Kidney epithelial cell (primary cell): Measurements from ENCODE around the gene PRTN3. TPM values are rescaled to one million over a fixed set of nuclear protein-coding genes. Genes with fewer than 3 reads are reported as not detected.

Source experiments
- DNase-seq: peaks from one replicate; pipeline ENCODE4 v3.0.0-alpha.2; 2010; ENCODE audit warnings: low read depth
- H3K27me3 ChIP-seq: 2 replicates; pipeline ENCODE4 v1.6.0; 2011; ENCODE audit warnings: low read length; ENCODE audit not compliant: control insufficient read depth, insufficient read depth
- H3K36me3 ChIP-seq: 2 replicates; pipeline ENCODE4 v1.5.1; 2011; ENCODE audit warnings: low read length; ENCODE audit not compliant: control insufficient read depth, insufficient read depth
- H3K4me3 ChIP-seq: 2 replicates; pipeline ENCODE4 v1.5.1; 2011; ENCODE audit warnings: low read depth, mild to moderate bottlenecking, control low read depth, low read length
- total RNA-seq: library from RNA; depleted of rRNA; stranded (reverse); fragments of >200 nt; gene quantifications from 2 replicates; pipeline ENCODE4 v1.2.3, GENCODE V29; 2015
- TF ChIP-seq, protein P1 (sequence below): IDR thresholded peaks from 2 replicates; pipeline ENCODE4 v1.5.1; 2011; ENCODE audit warnings: mild to moderate bottlenecking, moderate library complexity, low read length, control low read depth, inconsistent platforms; ENCODE audit not compliant: insufficient read depth, poor library complexity, severe bottlenecking

PRTN3 gene
- total RNA-seq, 1 donor from 2014 or later, result not detected

DNA sequence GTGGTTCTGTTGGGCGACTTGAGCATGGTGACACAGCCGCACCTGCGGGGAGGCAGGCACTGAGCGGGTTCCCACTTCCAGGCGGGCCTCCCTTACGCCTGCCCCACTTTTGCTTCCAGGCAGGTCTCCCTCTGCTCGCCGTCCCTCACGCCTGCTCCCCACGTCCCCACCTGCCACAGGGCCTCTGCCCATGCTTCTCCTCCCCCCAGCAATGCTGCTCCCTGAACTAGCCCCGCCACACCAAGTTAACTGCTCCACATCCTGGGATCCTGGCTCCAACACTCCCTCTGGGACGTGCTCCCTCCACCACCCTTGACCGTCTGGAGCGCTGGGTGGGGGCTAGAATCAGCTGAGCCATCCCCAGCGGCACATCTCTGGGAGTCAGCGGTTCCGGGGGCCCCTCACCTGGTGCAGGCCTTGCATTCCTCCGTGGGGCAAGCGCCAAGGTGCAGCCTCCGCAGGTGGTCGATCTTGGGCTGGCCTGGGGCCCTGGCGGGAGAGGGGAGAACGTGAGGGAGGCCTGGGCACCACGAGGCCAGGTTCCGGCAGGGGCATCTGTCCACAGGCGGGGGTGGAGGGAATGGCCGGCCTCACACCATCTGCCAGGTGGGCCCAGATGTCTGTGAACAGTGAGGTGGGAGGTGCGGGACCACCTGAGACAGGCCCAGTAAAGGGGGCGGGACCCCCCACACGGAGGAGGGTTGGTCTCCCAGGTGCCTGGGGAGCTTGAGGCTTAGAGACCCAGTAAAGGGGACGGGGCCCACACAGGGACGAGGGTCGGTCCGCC is 27.9 kb downstream of the PRTN3 start:
- H3K4me3 ChIP-seq, result no peak overlapping the region
- no peak for DNase-seq
- peaks cover 3% of the 10 kb centered on the region for H3K36me3 ChIP-seq
- TF ChIP-seq, protein P1, sequence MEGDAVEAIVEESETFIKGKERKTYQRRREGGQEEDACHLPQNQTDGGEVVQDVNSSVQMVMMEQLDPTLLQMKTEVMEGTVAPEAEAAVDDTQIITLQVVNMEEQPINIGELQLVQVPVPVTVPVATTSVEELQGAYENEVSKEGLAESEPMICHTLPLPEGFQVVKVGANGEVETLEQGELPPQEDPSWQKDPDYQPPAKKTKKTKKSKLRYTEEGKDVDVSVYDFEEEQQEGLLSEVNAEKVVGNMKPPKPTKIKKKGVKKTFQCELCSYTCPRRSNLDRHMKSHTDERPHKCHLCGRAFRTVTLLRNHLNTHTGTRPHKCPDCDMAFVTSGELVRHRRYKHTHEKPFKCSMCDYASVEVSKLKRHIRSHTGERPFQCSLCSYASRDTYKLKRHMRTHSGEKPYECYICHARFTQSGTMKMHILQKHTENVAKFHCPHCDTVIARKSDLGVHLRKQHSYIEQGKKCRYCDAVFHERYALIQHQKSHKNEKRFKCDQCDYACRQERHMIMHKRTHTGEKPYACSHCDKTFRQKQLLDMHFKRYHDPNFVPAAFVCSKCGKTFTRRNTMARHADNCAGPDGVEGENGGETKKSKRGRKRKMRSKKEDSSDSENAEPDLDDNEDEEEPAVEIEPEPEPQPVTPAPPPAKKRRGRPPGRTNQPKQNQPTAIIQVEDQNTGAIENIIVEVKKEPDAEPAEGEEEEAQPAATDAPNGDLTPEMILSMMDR, result no peak
- no peaks in the 10 kb centered on the region for H3K27me3 ChIP-seq

DNA sequence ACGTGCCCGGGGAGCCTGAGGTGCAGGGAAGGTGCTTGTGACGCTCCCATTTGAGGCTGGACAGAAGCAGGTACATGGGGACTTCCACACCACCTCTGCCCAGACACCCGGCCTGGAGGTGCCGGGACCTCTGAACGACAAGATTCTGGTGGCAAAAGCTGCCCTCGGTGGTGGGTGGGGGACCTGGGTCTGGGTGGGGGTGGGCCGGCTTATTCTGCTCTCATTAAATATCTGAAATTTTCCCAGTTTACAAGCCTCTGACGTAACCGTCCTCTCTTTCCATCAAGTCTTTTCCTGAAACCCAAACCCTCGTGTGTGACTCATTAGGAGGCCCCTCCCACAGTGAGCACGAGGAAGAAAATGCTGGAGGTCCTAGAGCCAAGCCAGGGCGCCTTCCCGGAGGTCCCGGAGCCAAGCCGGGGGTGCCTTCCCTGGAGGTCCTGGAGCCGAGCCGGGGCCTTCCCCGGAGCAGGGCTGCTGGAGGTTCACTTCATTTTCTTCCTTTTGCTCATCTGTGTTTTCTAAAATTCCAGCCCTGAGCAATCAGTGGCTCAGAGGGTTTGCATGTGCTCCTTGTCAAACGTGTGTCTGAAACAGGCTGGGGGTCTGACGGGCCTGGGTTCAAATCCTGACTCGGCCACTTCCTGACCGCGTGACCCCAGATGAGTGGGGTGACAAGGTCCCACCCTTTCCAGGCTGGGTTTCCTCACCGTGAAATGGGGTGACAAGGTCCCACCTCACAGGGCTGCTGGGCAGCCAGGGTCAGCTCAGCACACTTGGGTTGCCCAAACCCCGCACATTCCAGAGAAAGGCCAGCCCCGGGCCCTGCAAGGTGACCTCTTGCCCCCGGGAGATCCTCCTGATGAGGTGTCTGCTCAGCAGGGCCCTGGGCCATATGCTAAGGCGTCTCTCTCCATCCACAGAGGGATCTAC is 28.7 kb downstream of the PRTN3 start:
- no peak for DNase-seq
- H3K36me3 ChIP-seq, result peaks cover 6% of the 10 kb centered on the region
- TF ChIP-seq, protein P1, result no peak
- no peaks in the 10 kb centered on the region for H3K27me3 ChIP-seq
- no peak overlapping the region for H3K4me3 ChIP-seq

DNA sequence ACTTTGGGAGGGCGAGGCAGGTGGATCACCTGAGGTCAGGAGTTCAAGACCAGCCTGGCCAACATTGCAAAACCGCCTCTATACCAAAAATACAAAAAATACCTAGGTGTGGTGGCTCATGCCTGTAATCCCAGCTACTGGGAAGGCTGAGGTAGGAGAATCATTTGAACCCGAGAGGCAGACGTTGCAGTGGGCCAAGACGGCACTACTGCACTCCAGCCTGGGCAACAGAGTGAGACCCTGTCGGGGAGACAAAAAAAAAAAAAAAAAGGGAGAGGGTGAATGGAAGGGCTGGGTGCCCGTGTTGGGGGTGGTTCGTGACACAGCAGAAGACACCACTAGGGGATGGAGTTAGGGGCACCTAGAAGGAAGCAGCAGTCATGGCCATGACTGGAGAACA is 29.5 kb downstream of the PRTN3 start:
- no peak for DNase-seq
- peaks cover 6% of the 10 kb centered on the region for H3K36me3 ChIP-seq
- no peaks in the 10 kb centered on the region for H3K27me3 ChIP-seq
- TF ChIP-seq, protein P1, result no peak
- H3K4me3 ChIP-seq, result no peak overlapping the region

DNA sequence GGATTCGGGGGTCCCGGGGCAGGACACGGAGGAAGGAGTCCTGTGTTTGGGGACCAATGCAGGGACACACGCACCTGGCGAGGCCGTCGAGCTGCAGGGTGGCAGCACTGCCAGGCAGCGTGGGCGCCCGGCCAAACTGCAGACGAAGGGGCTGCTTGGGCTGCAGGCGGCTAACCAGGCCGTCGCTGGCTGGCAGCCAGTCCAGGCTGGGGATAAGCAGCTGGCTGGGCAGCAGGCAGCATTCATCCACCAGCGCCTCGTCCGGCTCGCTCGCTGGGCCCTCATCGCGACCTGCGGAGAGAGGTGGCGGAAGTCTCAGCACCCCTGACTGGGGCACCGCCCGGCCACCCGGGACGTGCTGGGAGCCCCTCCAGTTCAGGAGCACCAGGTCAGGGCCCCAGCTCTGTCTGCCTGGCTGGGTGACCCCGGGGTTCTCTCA is 30.2 kb downstream of the PRTN3 start:
- no peak overlapping the region for H3K4me3 ChIP-seq
- H3K36me3 ChIP-seq, result peaks cover 6% of the 10 kb centered on the region
- DNase-seq, result no peak
- H3K27me3 ChIP-seq, result no peaks in the 10 kb centered on the region
- TF ChIP-seq, protein P1, result no peak

DNA sequence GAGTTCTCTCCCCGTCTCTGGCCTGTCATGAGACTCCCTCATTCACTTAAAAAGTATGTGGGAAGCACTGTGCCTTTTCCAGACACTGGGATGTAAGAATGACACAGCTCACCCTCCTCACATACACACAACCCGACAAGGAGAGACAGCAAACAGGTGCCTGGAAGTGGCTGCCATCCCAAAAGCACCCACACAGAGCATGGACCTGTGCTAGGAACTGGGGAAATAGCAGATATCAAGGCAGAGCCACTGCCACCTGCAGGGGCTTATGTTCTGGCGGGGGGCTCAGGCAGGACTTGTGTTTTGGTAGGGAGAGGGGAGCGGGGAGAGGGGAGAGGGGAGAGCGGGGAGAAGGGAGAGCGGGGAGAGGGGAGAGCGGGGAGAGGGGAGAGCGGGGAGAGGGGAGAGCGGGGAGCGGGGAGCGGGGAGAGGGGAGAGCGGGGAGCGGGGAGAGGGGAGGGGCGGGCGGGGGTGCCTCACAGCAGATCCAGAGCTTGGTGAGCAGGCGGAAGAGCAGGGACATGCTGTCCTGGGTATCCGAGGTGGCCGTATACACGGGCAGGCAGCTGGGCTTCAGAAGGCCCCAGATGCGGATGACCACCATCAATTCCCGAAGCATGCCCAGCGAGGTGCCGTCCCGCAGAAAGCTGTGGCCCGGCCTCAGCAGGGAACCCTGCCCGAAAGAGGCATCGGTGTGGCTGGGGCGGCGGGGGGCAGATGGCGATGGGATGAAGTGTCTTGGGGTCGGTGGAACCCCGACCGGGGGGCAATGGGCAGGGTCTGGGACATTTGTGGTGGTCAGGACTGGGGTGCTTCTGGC is 30.9 kb downstream of the PRTN3 start:
- Histone ChIP-seq H3K27me3 (no peaks in the 10 kb centered on the region), H3K36me3 (peaks cover 6% of the 10 kb centered on the region), H3K4me3 (no peak overlapping the region)
- no peak for DNase-seq
- TF ChIP-seq, protein P1, result no peak
